Stimulated activated CD4-positive, alpha-beta T cell treated with anti-CD3 and anti-CD28 coated beads, Interleukin-15, amount 100 ng/mL, for 1 hour (primary cell): ENCODE measurements around the gene TMEM209.
"Not testable (repeated sequence)": the region's sequence is repeated elsewhere in the genome, so short reads cannot be mapped to it uniquely, and the experiment has no call there.

Experiments used
- DNase-seq, 2 donors: peaks; one replicate each; pipeline ENCODE4 v3.0.0-alpha.2; 2020; ENCODE audit warnings: low read depth in 1 of 2, low spot score in 1 of 2

The TMEM209 gene

DNA sequence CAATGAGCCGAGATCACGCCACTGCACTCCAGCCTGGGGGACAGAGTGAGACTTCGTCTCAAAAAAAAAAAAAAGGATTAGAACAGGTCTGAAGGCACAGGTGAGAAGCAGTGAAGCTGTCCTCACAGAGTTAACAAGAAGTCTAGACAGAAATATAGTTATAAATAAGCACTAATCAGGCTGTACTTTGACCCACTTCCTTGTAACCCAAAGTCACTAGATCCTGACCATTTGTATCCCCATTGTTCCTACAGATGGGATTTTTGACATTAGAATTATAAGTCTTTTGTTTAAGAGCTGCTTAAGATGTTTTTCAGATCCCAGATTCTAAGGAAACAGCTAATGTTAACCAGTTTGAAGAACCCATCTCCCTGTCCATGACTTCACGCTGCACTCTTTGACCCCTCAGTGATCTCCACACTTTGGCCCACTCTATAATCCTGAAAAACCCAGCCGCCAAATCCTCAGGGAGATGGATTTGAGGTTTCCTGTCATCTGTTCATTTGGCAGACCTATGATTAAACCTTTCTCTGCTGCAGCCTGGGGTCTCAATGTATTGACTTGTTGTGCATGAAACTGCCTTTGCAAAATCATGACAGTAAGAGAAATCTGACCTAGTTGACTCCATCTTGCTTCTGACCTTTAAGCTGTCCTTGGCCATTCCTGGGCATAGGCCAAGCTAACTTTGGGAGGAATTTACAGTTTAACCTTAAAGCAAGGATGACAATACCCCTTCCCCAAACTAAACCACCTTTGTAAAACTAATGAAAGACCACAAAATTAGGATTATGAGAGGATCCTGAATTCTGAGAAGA, 13.8 kb upstream of the TMEM209 start:
- DNase-seq = no peak

DNA sequence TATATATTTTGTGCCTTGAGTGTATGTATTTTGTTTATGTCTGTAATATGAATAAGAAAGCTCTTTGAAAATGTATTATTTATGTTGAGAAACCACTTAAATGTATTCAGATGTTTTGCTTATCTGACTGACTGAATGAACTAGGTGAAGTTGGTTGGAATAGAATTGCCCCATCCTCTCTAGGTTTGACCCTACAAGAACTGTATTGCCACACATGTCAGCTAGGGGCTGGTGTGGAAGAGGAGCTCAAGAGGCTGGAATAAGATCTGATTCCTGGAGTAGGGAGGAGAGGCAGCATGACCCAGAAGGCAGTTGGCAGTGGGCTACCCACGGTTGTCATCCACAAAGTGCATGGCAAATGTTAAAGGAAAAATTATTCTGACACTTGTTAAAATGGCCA, 11.5 kb upstream of the TMEM209 start:
- DNase-seq = no peak

DNA sequence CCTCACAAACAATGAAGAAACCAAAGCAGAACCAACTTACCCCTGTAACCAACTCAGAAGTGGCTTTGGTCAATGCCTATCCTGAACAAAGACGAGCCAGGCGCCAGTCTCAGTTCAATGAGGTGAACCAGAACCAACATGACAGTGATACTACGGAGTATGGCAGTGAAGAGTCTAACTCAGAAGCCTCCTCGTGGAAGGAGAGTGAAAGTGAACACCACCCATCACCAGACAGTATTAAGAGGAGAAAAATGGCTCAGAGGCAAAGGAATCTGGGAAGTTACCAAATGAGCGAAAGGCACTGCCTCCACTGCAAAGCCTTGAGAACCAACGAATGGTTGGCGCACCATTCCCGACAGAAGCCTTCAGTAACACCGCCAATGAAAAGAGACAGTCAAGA, 10.8 kb upstream of the TMEM209 start:
- DNase-seq = no peak

DNA sequence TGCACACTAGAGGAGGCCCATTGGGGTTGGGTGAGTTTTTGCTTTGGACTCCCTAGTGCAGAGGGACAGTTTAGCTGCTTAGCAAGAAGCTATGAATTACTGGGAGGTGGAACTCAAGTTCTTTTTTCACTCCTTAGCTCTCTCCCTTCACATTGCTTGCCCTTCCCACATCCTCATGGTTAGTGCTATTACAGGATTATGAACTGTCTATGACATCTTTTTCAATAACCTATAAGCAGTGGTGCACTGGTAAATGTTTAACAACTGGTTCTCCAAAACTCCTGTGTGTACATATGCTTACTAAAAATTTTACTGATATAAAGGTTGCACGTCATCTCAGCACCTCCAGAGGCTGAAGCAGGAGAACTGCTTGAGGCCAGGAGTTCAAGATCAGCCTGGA, 8.6 kb upstream of the TMEM209 start:
- DNase-seq = no peak

DNA sequence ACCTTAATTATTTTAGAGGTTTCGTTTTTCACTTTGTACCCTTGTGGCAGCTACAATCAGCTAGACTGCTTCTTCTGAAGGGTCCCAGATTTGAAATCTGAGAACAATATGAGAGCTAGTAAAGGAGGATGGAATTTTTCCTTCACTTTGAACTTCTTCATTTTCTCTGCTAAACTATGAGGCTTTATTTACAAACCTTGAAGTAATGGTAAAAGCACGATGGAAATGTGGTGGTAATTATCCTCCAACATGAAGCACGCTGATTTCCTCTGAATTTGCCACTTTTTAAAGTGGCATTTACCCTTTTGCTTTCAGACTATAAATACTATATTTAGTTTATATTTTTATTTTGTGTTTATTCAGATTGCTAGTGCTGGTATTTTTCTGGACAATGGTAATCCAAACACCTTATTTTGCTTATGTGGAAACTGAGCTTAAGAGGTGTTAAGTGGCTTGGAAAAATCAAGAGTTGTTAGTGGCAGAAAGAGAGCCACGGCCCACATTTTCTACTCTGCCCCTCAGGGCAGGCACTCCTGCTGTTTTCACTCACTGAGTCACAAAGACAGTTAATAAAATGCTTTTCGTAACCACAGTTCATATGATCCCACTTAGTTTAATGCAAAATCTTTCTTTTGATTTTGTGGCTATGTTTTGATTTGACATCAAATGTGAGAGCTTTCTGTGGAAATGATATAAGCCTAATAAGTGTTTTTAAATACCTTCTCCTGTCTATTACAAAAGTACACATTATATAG, 5.2 kb upstream of the TMEM209 start:
- no peak for DNase-seq

DNA sequence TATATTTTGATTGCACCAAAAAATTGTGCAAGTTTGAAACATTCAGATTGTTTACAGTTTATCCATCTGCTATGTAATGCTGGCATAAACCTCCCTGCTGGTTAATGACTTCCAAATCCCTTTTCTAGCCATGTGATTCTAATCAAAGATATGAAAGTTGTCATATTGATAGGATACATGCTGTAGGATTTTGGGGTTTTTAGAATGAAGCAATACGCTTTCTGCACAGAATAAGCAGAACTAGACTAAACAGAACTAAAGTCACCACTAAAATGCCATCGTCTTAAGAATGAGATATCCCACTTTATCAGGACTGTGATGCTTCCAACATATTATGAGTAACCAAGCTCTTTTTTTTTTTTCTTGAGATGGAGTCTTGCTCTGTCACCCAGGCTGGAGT, 3.3 kb upstream of the TMEM209 start:
- DNase-seq = no peak

DNA sequence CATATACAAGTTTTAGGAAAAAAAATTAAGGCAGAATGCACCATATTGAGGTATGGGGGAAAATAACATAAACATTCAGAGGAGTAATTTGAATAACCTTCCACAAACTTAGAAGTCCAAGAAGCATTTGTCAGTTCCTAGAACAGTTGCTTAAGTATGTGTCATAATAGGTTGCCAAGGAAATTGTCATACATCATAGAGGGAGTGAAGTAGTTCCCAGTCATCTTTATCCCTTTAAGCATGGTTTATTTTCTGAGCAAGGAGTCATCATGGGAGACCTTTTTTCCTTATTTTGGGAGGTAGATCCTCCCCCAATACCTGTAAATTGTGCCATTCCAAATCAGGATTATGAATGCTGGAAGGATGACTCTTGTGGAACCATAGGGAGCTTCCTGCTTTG, 2.4 kb upstream of the TMEM209 start, which contains the start of gene SSMEM1:
Gene SSMEM1 (plus strand): TSS at position 219 of the 400 bp plus-strand sequence. CDS start 51 bp downstream, at position 270.
- no peak for DNase-seq

DNA sequence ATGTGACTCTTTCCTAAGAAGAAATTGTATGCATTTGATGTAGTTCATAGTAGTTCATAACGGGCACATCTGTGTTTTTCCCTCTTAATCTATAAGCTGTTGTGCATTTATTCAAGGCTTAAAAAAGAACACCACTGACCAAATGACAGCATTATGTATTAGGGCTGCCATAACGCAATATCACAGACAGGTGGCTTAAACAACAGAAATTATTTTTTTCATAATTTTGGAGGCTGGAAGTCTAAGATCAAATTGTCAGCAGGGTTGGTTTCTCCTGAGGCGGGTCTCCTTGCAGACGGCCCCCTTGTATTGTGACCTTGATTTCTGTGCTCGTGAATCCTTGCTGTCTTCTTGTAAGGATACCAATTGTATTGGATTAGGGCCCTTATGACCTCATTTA, 1.8 kb upstream of the TMEM209 start:
- DNase-seq = no peak

DNA sequence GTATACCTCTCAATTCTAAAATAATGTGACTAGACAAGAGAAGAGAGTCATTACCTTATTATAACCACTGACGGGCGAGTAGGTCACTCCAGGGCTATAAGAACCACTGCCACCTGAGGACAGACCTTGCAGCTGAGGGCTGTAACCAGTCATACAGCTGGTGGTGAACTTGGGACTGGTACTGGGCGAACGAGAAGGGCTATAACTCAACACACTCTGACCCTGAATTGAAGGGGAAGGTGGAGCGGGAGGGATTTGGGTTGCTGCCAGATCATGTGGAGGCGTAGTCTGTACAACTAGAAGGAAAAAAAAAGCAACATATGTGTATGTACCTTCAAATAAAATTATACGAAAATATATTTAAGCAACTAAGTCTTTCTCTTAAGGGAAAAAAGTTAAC, 3.4 kb downstream of the TMEM209 start:
- no peak for DNase-seq

DNA sequence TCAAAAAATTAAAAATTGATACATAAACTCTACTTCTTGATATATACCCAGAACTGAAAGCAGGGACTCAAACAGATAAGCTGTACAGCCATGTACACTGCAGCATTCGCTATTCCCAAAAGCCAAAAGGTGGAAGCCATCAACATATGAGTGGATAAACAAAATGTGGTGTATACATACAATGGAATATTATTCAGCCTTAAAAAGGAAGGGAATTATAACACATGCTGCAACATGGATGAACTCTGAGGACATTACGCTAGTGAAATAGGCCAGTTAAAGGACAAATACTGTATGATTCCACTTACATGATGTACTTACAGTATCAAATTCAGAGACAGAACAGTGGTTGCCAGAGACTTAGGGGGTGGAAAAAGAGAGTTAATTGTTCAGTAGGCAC, 8.1 kb downstream of the TMEM209 start:
- DNase-seq = no peak

DNA sequence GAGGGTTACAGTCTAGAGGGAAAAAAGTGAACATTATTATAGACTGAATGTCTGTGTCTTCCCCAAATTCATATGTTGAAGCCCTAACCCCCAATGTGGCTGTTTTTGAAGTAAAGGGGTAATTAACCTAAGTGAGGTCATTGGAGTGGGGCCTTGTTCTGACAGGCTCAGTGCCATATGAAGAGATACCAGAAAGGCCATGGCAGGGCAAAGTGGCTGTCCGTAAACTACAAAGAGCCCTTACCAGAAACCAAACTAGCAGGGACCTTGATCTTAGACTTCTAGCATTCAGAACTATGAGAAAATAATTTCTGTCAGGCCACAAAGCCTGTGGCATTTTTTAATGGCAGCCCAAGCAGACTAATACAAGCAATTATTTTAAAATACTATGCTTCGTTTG, 8.7 kb downstream of the TMEM209 start:
- no peak for DNase-seq

DNA sequence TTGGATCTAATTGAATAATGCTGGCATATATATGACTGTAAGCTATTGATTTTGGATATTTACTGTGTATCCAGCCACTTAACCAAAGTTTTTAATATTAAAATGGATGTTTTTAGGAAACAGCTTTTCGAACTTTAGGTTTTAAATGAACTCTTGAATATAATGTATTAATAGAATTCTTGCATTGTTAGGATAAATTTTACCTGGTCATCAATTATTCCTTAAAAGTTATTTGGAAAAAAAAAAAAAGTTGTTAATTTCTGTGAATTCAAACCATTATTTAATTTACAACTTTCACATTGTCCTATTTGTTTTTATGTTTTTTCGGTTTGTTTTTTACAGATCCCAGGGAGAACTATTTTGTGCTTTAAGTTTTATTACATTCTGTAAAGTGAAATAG, 9.8 kb downstream of the TMEM209 start:
- no peak for DNase-seq

DNA sequence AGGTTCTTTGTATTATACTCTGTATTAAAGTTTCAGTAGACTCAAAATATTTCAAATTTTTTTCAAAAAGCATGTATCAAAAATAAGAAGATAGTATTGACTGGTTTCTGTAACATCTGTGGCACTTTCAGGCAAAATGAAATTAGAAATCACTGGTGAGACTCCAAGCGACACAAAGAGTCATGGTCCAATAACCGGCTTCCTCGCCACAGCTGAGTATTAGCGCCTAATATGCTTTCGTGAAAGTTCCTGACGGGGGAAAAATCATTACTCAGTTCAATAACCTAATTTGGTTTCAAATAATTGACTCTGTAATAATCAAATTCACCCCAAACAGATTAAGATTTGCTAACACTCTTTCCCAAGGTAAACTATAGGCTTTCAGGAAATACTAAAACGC, 13.4 kb downstream of the TMEM209 start:
- DNase-seq = no peak

DNA sequence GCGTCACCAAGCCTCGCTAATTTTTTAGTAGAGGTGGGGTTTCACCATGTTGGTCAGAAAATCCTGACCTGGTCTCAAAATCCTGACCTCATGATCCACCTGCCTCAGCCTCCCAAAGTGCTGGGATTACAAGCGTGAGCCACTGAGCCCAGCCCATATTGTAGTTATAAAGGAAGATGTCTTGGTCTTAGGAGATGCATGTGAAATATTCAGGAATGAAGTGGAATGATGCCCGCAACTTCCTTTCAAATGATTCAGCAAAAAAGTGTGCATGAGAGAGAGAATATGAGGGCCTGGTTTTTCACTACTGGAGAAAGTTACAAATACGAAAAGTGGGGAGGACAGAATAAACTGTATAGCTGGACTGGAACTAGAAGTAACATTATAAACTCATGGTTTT, 15.9 kb downstream of the TMEM209 start:
- DNase-seq = no peak

DNA sequence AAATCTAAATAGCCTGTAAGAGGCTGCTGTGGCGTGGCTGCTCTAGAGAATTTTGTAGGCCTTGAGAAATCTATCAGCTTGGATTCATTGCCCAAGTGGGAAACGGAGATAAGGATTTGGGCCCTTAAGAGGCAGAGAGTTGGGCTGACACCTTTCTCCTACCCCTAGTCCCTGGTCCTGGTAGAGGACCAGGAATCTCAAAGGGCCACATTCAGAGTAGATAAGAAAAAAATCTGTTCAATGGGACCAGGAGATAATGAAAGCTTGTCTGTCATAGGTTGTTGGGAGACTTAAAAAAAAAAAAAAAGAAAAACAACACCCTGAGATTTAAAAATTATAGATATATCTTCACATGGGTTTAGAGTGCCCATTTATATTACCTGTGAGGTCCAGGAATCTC, 17.8 kb downstream of the TMEM209 start:
- no peak for DNase-seq

DNA sequence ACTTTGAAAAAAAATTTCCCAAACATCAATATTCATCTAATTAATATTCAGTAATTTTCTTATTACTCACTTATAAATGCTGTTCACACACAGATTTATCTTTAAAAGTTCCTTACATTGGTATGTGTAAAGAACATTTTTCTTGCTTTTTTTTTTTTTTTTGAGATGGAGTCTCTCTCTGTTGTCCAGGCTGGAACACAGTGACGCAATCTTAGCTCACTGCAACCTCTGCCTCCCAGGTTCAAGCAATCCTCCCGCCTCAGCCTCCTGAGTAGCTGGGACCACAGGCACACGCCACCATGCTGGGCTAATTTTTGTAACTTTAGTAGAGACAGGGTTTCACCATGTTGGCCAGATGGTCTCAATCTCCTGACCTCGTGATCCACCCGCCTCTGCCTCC, 20.9 kb downstream of the TMEM209 start:
- DNase-seq = not testable (repeated sequence)

DNA sequence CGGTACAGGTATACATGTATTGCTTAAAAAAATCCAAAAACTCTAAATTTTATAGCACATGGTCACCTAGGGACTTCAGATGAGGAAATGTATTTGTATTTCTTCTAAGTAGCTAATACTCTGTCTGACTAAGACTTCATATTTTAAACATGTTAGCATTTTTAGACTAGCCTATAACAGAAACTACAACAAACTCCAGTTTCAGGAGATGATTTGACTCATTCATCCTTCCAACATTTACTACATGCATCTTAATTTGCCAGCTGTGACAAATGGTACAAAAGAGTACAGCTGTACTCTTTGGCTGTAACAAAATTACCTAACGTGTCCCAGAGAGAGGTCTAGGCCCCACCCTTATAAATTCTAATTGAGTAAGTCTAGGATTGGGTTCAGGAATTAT, 22.2 kb downstream of the TMEM209 start:
- DNase-seq = no peak

DNA sequence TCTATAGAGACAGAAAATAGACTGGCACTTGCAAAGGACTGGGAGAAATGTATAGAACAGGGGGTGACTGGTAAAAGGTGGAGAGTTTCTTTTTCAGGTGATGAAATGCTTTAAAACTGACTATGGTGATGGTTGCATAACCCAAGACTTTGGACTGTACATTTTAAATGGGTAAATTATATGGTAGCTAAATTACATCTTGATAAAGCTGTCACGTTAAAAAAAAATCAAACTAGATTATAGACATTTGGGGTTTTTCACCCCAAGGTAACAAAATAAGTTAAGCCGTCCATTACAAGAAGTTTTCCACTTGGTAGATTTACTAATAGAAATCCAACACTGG, 24.0 kb downstream of the TMEM209 start:
- no peak for DNase-seq

DNA sequence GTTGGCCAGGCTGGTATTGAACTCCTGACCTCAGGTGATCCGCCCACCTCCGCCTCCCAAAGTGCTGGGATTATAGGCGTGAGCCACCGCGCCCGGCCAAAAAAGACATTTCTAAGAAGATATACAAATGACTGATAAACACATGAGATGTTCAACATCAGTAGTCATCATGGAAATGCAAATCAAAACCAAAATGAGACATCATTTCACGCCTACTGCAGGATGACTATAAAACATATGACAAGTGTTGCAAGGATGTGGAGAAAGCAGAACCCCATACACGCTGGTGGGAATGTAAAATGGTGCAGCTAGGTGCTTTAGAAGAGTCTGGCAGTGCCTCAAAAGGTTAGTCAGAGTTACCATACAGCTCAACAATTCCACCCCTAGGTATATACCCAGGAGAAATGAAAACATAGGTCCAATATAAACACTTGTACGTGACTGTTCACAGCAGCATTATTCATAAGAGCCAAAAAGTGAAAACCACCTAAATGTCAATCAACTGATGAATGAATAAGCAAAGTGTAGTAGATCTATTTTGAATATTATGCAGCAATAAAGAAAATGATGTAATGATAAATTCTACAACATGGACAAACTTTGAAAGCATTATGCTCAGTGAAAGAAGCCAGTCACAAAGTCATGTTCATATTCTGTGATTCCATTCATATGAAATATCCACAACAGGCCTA, 24.5 kb downstream of the TMEM209 start:
- peak in 1 of 2 donors; percentile 16 for DNase-seq

DNA sequence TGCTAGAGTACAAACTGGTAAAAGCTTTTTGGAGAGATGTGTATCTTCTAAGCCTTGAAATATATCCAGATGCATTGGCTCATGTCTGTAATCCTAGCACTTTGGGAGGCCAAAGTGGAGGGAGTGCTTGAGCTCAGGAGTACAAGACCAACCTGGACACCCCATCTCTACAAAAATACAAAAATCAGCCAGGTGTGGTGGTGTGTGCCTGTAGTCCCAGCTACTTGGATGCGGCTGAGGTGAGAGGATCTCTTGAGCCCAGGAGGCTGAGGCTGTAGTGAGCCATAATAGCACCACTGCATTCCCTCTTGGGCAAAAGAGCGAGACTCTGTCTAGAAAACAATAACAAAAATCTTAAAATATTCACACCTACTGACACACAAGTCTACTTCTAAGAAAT, 25.6 kb downstream of the TMEM209 start:
- DNase-seq = no peak

DNA sequence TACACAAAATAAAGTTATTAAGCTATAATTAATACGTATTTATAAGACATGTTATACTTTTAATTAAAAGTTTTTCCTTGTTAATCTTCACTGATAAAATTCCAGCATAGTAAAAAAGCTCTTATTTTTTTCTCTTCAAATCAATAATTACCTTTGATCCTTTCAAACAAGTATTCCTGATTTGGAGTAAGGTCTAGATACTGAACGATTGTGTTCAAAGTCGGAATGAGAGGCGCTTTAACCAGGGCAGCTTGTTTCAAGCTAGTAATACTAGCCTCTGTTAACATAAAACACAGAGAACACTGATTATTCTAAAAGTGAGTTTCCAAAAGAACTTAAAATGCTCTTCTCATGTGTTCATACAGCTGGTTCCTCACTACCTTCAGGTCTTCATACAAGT, 27.0 kb downstream of the TMEM209 start:
- no peak for DNase-seq
